HepG2 (cell line): Measurements from ENCODE around the gene PIGN. TPM values are rescaled to one million over a fixed set of nuclear protein-coding genes. Genes with fewer than 3 reads are reported as not detected.

ENCODE experiments used
- ATAC-seq: fragments of 200-7000 bp; cut with Tn5 transposase; 3 replicates; pipeline ENCODE4 v1.9.1; 2020; ENCODE audit warnings: mild to moderate bottlenecking, moderate library complexity
- BruUV-seq: library from RNA; stranded (reverse); fragments of 400-500 nt; replicated peaks from 2 replicates; lab custom pipeline; 2021; lab: Mats Ljungman, UMichigan
- CTCF ChIA-PET: fragments of 300-600 bp; formaldehyde crosslinking; extraction: SDS; loops from one replicate; lab custom pipeline; 2021; ENCODE audit warnings: low total read pairs, inconsistent platforms, low intra/inter-chr PET ratio; lab: Yijun Ruan, JAX
- POLR2A ChIA-PET: fragments of 350-600 bp; sonication (Branson Sonifier 250); formaldehyde crosslinking; loops from one replicate; lab custom pipeline; 2020; ENCODE audit warnings: antibody characterized with exemption, inconsistent platforms; lab: Yijun Ruan, JAX
- DNase-seq: peaks from one replicate; pipeline ENCODE4 v3.0.0-alpha.2; 2015; ENCODE audit warnings: low spot score
- FAIRE-seq: peaks from 3 replicates; lab custom pipeline; 2011; peaks lifted over from hg19 to GRCh38; lab: Jason Lieb, UNC
- H2AFZ ChIP-seq: one replicate; pipeline ENCODE4 v1.6.1; 2011; ENCODE audit warnings: low read length, inconsistent platforms
- H3K27ac ChIP-seq: fragments of 300-600 bp; 3 replicates; pipeline ENCODE4 v1.8.0; 2011; ENCODE audit warnings: mixed run types, mild to moderate bottlenecking, mixed read lengths, low read length, inconsistent platforms; ENCODE audit not compliant: insufficient read depth; ENCODE audit errors: extremely low read length
- H3K27me3 ChIP-seq, 2 experiments: fragments of 200-600 bp in 1 of 2; 2 replicates in 1 of 2; 3 replicates in 1 of 2; pipeline versions ENCODE4 v1.6.0 to v1.8.0; 2011; ENCODE audit warnings: low read length in 2 of 2, mild to moderate bottlenecking in 2 of 2, moderate library complexity in 2 of 2, inconsistent platforms in 1 of 2; ENCODE audit not compliant: insufficient read depth in 2 of 2, control insufficient read depth in 1 of 2
- H3K36me3 ChIP-seq, 2 experiments: fragments of 200-600 bp in 1 of 2; replicated peaks in 1 of 2; 2 replicates in 1 of 2; 3 replicates in 1 of 2; pipeline versions ENCODE4 v1.5.1 to v1.8.0; 2011; ENCODE audit warnings: low read length in 2 of 2, inconsistent platforms in 1 of 2; ENCODE audit not compliant: insufficient read depth in 2 of 2, control insufficient read depth in 1 of 2
- H3K4me1 ChIP-seq: 2 replicates; pipeline ENCODE4 v1.5.1; 2012; ENCODE audit warnings: low read length, inconsistent platforms; ENCODE audit not compliant: insufficient read depth
- H3K4me2 ChIP-seq: 2 replicates; pipeline ENCODE4 v1.6.0; 2011; ENCODE audit warnings: low read depth, low read length, inconsistent platforms
- H3K4me3 ChIP-seq, 3 experiments: fragments of 200-600 bp in 1 of 3; sonication (generic), shearing (Covaris generic) in 1 of 3; replicated peaks in 1 of 3; 2 replicates each; pipeline ENCODE4 v1.5.1; 2011 to 2016; ENCODE audit warnings: low read length in 3 of 3, inconsistent platforms in 2 of 3, low read depth in 2 of 3, mild to moderate bottlenecking in 2 of 3, control low read depth in 1 of 3, mixed read lengths in 1 of 3; ENCODE audit not compliant: insufficient read depth in 1 of 3
- H3K79me2 ChIP-seq: one replicate; pipeline ENCODE4 v1.6.1; 2011; ENCODE audit warnings: low read length, inconsistent platforms; ENCODE audit not compliant: insufficient read depth
- H3K9ac ChIP-seq: 2 replicates; pipeline ENCODE4 v1.6.0; 2011; ENCODE audit warnings: mild to moderate bottlenecking, low read depth, low read length, inconsistent platforms; ENCODE audit not compliant: insufficient read depth
- H3K9me3 ChIP-seq: 2 replicates; pipeline ENCODE4 v1.5.1; 2012; ENCODE audit warnings: mild to moderate bottlenecking, low read length
- H4K20me1 ChIP-seq: 2 replicates; pipeline ENCODE4 v1.6.0; 2011; ENCODE audit warnings: inconsistent platforms, mild to moderate bottlenecking, low read length, moderate library complexity; ENCODE audit not compliant: insufficient read depth
- CEBPB ChIP-seq: IDR thresholded peaks from 2 replicates; pipeline ENCODE4 v1.6.1; 2011; ENCODE audit warnings: low read depth, low read length, improper control_type of control experiment, borderline replicate concordance
- FOXA3 ChIP-seq: IDR thresholded peaks from 2 replicates; pipeline ENCODE4 v1.6.1; 2016; ENCODE audit warnings: missing genetic modification reagents, missing compliant biosample characterization
- FOXP1 ChIP-seq, 2 experiments: fragments of 450-650 bp in 1 of 2; IDR thresholded peaks; 2 replicates each; pipeline ENCODE4 v1.6.1; 2017 to 2018; ENCODE audit warnings: antibody characterized with exemption in 1 of 2
- RARA ChIP-seq: IDR thresholded peaks from 2 replicates; pipeline ENCODE4 v1.6.1; 2016; ENCODE audit warnings: missing genetic modification reagents, missing compliant biosample characterization
- SMAD9 ChIP-seq: sonication (generic); formaldehyde crosslinking; IDR thresholded peaks from 2 replicates; pipeline ENCODE4 v1.5.1; 2020; ENCODE audit warnings: mild to moderate bottlenecking, missing genetic modification reagents
- SOX5 ChIP-seq: IDR thresholded peaks from 2 replicates; pipeline ENCODE4 v1.6.1; 2016; ENCODE audit warnings: borderline replicate concordance
- TBL1XR1 ChIP-seq: fragments of 150-350 bp; IDR thresholded peaks from 2 replicates; pipeline ENCODE4 v1.6.1; 2014; ENCODE audit warnings: borderline replicate concordance, low read length; ENCODE audit not compliant: partially characterized antibody
- TCF7 ChIP-seq: sonication (generic); IDR thresholded peaks from 2 replicates; pipeline ENCODE4 v1.6.1; 2016; ENCODE audit warnings: antibody characterized with exemption, low read depth
- ZC3H13 ChIP-seq: sonication (generic); formaldehyde crosslinking; IDR thresholded peaks from 2 replicates; pipeline ENCODE4 v1.8.1; 2023; ENCODE audit warnings: mild to moderate bottlenecking, missing genetic modification reagents, moderate library complexity
- ZC3H4 ChIP-seq: sonication (generic); formaldehyde crosslinking; IDR thresholded peaks from 2 replicates; pipeline ENCODE4 v1.4.0; 2020; ENCODE audit warnings: missing genetic modification reagents, borderline replicate concordance
- ZFP82 ChIP-seq: sonication (generic); formaldehyde crosslinking; IDR thresholded peaks from 2 replicates; pipeline ENCODE4 v1.5.1; 2020; ENCODE audit warnings: mild to moderate bottlenecking, missing genetic modification reagents, borderline replicate concordance
- ZNF230 ChIP-seq: sonication (generic); formaldehyde crosslinking; IDR thresholded peaks from 2 replicates; pipeline ENCODE4 v1.4.0; 2020; ENCODE audit warnings: mild to moderate bottlenecking, missing genetic modification reagents
- ZNF232 ChIP-seq: sonication (generic); formaldehyde crosslinking; IDR thresholded peaks from 2 replicates; pipeline ENCODE4 v1.4.0; 2020; ENCODE audit warnings: missing genetic modification reagents, borderline replicate concordance
- ZNF292 ChIP-seq: sonication (generic); formaldehyde crosslinking; IDR thresholded peaks from 2 replicates; pipeline ENCODE4 v1.8.1; 2022; ENCODE audit warnings: mild to moderate bottlenecking, low read depth, missing genetic modification reagents, borderline replicate concordance
- ZNF652 ChIP-seq: IDR thresholded peaks from 2 replicates; pipeline ENCODE4 v1.6.1; 2016; ENCODE audit warnings: low read depth, borderline replicate concordance
- ZNF747 ChIP-seq: sonication (generic); formaldehyde crosslinking; IDR thresholded peaks from 2 replicates; pipeline ENCODE4 v1.8.1; 2023; ENCODE audit warnings: missing genetic modification reagents, mild to moderate bottlenecking, borderline replicate concordance
- ZNF761 ChIP-seq: sonication (generic); formaldehyde crosslinking; conservative IDR thresholded peaks from 2 replicates; pipeline ENCODE4 v1.4.0; 2020; ENCODE audit warnings: mild to moderate bottlenecking, missing genetic modification reagents
- WGBS: methylation state at CpG from one replicate; pipeline ENCODE4 v1.1.6; 2017; ENCODE audit warnings: low lambda C conversion rate; 5-methylcytosine and 5-hydroxymethylcytosine counted together
- in situ Hi-C: cut with HindIII; loops from 2 replicates; pipeline ENCODE4 v1.10.0; 2017; ENCODE audit warnings: low pct_unique_long_range_greater_than_20kb; ENCODE audit not compliant: extremely low pct_ligation_motif_present
- intact Hi-C: fragments of 100-400 bp; cut with micrococcal nuclease; formaldehyde crosslinking; loops from one replicate; pipeline ENCODE4 v1.10.0; 2022; ENCODE audit not compliant: unreplicated experiment
- polyA plus RNA-seq, 8 experiments: library from polyadenylated mRNA; depleted of rRNA in 3 of 8; stranded (reverse) in 7 of 8; unstranded in 1 of 8; fragments of >200 nt; fragmentation: Illumina TruSeq in 4 of 8; extraction: Trizol in 4 of 8; gene quantifications; 2 replicates each; pipeline versions ENCODE4 v1.2.1 to v1.2.3, GENCODE V29; 2011 to 2016; ENCODE audit warnings: low read depth in 4 of 8, missing spikeins in 1 of 8, mixed read lengths in 1 of 8; ENCODE audit not compliant: insufficient read depth in 1 of 8
- total RNA-seq, 5 experiments: library from RNA; depleted of rRNA; stranded (reverse); fragments of >200 nt; fragmentation: Illumina TruSeq; extraction: Trizol; gene quantifications; 2 replicates each; pipeline ENCODE4 v1.2.3, GENCODE V29; 2016; ENCODE audit warnings: low read depth in 1 of 5
- TF ChIP-seq, protein P1 (sequence below): sonication (generic); formaldehyde crosslinking; IDR thresholded peaks from 2 replicates; pipeline ENCODE4 v1.5.1; 2020; ENCODE audit warnings: mild to moderate bottlenecking, missing genetic modification reagents, borderline replicate concordance

Gene PIGN
- total and polyA plus RNA-seq, 2 of the 13 experiments (the other 11 are each of a cell fraction or from before 2014, with no cell fraction given): 15.5 to 33.6 TPM

DNA sequence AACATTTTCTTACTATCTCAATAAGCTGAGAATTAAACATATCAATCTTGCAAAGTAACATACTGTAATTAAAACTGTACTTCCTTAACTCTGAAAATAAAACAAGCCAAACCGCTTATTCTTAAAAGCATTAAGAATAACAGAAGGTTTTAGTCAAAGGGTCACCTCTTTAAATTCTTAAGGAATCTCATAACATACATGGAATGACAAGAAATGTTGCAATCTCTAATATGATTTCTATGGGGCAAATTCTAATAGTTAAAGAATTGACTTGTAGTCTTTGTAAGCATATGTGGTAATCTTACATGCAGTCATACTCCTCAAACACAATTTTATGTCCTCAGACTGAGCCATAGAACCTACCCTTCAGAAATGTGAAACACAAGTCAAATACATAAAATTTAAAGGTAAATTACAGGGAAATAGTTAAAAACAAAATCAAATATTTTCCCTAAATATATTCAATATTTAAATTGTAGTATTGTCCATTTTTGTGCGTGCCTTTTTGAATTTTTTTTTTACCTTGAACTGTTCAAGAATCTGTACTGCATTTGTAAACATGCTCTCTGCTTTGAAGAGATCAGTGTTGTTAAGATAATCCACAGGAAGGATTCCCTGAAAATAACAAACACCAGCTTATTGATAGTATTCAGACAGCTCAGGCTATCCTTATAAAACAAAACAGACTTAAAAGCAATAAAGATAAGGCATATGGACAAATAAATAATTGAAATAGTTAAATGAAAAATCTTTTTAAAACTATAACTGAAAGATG lies 48.2 kb downstream of the PIGN start:
- POLR2A ChIA-PET: no interaction called here
- H2AFZ ChIP-seq: no peak overlapping the region
- in situ Hi-C loops: loop anchor here (10.0 kb wide), 1 partner anchor 504 kb away; no protein-coding TSS in a partner anchor
- ATAC-seq (peak; percentile 58; the same call in 1 of the 3 replicates), FAIRE-seq (no peak), DNase-seq (no peak)
- H3K27ac ChIP-seq: peak overlapping the region; percentile 14
- intact Hi-C loops: no loop called here
- H4K20me1 ChIP-seq: no peaks in the 10 kb centered on the region
- no peak overlapping the region for H3K4me3 ChIP-seq
- 0 out of 2 replicates have a peak, but pooled peaks cover 7% of the 10 kb centered on the region for H3K4me1 ChIP-seq
- no peaks in the 10 kb centered on the region for H3K27me3 ChIP-seq
- H3K4me2 ChIP-seq: no peak overlapping the region
- H3K36me3 ChIP-seq: peaks cover 5 to 19% of the 10 kb centered on the region in 2 experiments; a peak in 4 of 5 replicates
- 50% methylated on average over 2 of the region's 2 CpGs for WGBS
- no peak overlapping the region for H3K9ac ChIP-seq
- CTCF ChIA-PET: no interaction called here
- BruUV-seq: no TSS peak
- no peaks in the 10 kb centered on the region for H3K9me3 ChIP-seq
- no peaks in the 10 kb centered on the region for H3K79me2 ChIP-seq
- TF ChIP-seq ZNF761 (CRISPR knock-in tag): no peak
- peak; percentile 19; the same call in 1 of the 2 replicates for TF ChIP-seq RARA
- TF ChIP-seq, protein P1, sequence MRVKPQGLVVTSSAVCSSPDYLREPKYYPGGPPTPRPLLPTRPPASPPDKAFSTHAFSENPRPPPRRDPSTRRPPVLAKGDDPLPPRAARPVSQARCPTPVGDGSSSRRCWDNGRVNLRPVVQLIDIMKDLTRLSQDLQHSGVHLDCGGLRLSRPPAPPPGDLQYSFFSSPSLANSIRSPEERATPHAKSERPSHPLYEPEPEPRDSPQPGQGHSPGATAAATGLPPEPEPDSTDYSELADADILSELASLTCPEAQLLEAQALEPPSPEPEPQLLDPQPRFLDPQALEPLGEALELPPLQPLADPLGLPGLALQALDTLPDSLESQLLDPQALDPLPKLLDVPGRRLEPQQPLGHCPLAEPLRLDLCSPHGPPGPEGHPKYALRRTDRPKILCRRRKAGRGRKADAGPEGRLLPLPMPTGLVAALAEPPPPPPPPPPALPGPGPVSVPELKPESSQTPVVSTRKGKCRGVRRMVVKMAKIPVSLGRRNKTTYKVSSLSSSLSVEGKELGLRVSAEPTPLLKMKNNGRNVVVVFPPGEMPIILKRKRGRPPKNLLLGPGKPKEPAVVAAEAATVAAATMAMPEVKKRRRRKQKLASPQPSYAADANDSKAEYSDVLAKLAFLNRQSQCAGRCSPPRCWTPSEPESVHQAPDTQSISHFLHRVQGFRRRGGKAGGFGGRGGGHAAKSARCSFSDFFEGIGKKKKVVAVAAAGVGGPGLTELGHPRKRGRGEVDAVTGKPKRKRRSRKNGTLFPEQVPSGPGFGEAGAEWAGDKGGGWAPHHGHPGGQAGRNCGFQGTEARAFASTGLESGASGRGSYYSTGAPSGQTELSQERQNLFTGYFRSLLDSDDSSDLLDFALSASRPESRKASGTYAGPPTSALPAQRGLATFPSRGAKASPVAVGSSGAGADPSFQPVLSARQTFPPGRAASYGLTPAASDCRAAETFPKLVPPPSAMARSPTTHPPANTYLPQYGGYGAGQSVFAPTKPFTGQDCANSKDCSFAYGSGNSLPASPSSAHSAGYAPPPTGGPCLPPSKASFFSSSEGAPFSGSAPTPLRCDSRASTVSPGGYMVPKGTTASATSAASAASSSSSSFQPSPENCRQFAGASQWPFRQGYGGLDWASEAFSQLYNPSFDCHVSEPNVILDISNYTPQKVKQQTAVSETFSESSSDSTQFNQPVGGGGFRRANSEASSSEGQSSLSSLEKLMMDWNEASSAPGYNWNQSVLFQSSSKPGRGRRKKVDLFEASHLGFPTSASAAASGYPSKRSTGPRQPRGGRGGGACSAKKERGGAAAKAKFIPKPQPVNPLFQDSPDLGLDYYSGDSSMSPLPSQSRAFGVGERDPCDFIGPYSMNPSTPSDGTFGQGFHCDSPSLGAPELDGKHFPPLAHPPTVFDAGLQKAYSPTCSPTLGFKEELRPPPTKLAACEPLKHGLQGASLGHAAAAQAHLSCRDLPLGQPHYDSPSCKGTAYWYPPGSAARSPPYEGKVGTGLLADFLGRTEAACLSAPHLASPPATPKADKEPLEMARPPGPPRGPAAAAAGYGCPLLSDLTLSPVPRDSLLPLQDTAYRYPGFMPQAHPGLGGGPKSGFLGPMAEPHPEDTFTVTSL (CRISPR knock-in tag): peak; percentile 41; the same call in 1 of the 2 replicates
- no peak for TF ChIP-seq SMAD9
- peak; percentile 64 for TF ChIP-seq FOXA3 (CRISPR knock-in tag)
- 0 out of 2 replicates have a peak, but pooled peaks have one; percentile 23 for TF ChIP-seq TCF7
- TF ChIP-seq ZNF230 (CRISPR knock-in tag): no peak
- TF ChIP-seq ZNF652: no peak
- no peak for TF ChIP-seq ZNF747 (CRISPR knock-in tag)
- no peak for TF ChIP-seq ZC3H4
- TF ChIP-seq TBL1XR1: no peak
- no peak for TF ChIP-seq FOXP1 (IDR thresholded peaks at IDR 0.05)
- peak; percentile 64; the same call in 1 of the 2 replicates for TF ChIP-seq FOXP1 (CRISPR knock-in tag; IDR thresholded peaks at IDR 0.05)
- no peak for TF ChIP-seq ZNF232 (CRISPR knock-in tag)
- TF ChIP-seq CEBPB: peak; percentile 9; the same call in 1 of the 2 replicates
- no peak for TF ChIP-seq ZC3H13 (CRISPR knock-in tag)
- no peak for TF ChIP-seq ZNF292 (CRISPR knock-in tag)
- no peak for TF ChIP-seq SOX5 (CRISPR knock-in tag)
- no peak for TF ChIP-seq ZFP82 (CRISPR knock-in tag)
